OCI-LY1 (cell line): ENCODE data around the gene CMTM7.

Source experiments
- H2AFZ ChIP-seq: fragments of 200-600 bp; sonication (generic), shearing (Covaris generic); 2 replicates; pipeline ENCODE4 v1.6.0; 2014; ENCODE audit warnings: antibody characterized with exemption, mild to moderate bottlenecking, low read length
- H3F3A ChIP-seq: fragments of 200-600 bp; sonication (generic), shearing (Covaris generic); 2 replicates; pipeline ENCODE4 v1.6.0; 2014; ENCODE audit warnings: mild to moderate bottlenecking, antibody characterized with exemption, low read length, moderate library complexity; ENCODE audit not compliant: insufficient read depth
- H3K27ac ChIP-seq: fragments of 200-600 bp; sonication (generic); 2 replicates; pipeline ENCODE4 v1.5.1; 2014; ENCODE audit warnings: low read length, mixed run types, mild to moderate bottlenecking, low read depth; ENCODE audit not compliant: poor library complexity, severe bottlenecking
- H3K27me3 ChIP-seq: fragments of 200-600 bp; sonication (generic); 2 replicates; pipeline ENCODE4 v1.6.0; 2014; ENCODE audit warnings: antibody characterized with exemption, mild to moderate bottlenecking, low read length, moderate library complexity; ENCODE audit not compliant: insufficient read depth
- H3K36me3 ChIP-seq: fragments of 200-600 bp; sonication (generic); 2 replicates; pipeline ENCODE4 v1.6.1; 2014; ENCODE audit warnings: mild to moderate bottlenecking, antibody characterized with exemption, low read length, moderate library complexity, mixed read lengths; ENCODE audit not compliant: insufficient read depth
- H3K4me1 ChIP-seq: fragments of 200-600 bp; sonication (generic); 2 replicates; pipeline ENCODE4 v1.5.1; 2014; ENCODE audit warnings: mild to moderate bottlenecking, low read length, moderate library complexity; ENCODE audit not compliant: insufficient read depth, severe bottlenecking
- H3K4me2 ChIP-seq: fragments of 200-600 bp; sonication (generic), shearing (Covaris generic); 2 replicates; pipeline ENCODE4 v1.6.1; 2014; ENCODE audit warnings: low read length
- H3K4me3 ChIP-seq: fragments of 200-600 bp; sonication (generic); 2 replicates; pipeline ENCODE4 v1.5.1; 2014; ENCODE audit warnings: low read length, low read depth, mild to moderate bottlenecking, mixed read lengths; ENCODE audit not compliant: poor library complexity, severe bottlenecking
- H3K79me2 ChIP-seq: fragments of 200-600 bp; shearing (Covaris generic); 2 replicates; pipeline ENCODE4 v1.6.1; 2016; ENCODE audit warnings: mixed run types, low read length, mixed read lengths; ENCODE audit not compliant: insufficient read depth
- H3K9ac ChIP-seq: fragments of 200-600 bp; sonication (generic), shearing (Covaris generic); 2 replicates; pipeline ENCODE4 v1.6.1; 2014; ENCODE audit warnings: mild to moderate bottlenecking, low read length, mixed read lengths
- H3K9me2 ChIP-seq: fragments of 200-600 bp; sonication (generic), shearing (Covaris generic); 2 replicates; pipeline ENCODE4 v1.6.1; 2014; ENCODE audit warnings: low read depth, mild to moderate bottlenecking, low read length, mixed read lengths
- H3K9me3 ChIP-seq: fragments of 200-600 bp; shearing (Covaris generic); 2 replicates; pipeline ENCODE4 v1.6.1; 2014; ENCODE audit warnings: low read length, mixed read lengths
- H4K20me1 ChIP-seq: fragments of 200-600 bp; sonication (generic), shearing (Covaris generic); 2 replicates; pipeline ENCODE4 v1.6.0; 2016; ENCODE audit warnings: mild to moderate bottlenecking, low read length; ENCODE audit not compliant: insufficient read depth
- EZH2 ChIP-seq: fragments of 200-600 bp; sonication (generic), shearing (Covaris generic); IDR thresholded peaks from 2 replicates; pipeline ENCODE4 v1.8.0; 2017; ENCODE audit warnings: borderline replicate concordance, mixed run types, mild to moderate bottlenecking, antibody characterized with exemption, low read length, moderate library complexity, mixed read lengths
- TF ChIP-seq, protein P1 (sequence below): fragments of 200-600 bp; sonication (generic), shearing (Covaris generic); IDR thresholded peaks from 2 replicates; pipeline ENCODE4 v1.5.1; 2017; ENCODE audit warnings: mild to moderate bottlenecking, antibody characterized with exemption, low read length, moderate library complexity, mixed read lengths

CMTM7 gene

DNA sequence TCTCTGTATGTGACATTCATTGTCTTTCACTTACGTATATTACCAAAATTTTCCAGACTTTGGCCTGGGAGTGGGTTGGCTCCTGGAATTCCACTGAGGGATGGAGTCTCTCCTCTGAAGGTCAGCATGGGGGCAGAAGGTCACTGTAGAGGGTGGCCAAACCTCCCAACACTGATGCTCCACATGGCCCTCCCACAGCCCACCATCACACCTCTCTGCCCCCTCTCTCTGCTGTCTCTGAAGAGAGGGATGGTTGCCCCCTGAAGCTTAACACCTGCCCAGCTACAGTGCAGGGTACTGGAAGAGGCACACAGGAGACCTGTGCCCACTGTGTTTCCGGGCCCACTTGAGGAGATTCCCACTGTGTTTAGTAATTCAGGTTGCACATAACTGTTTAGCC, 58.8 kb downstream of the CMTM7 start:
- Histone ChIP-seq H3K9me2 (no peaks in the 10 kb centered on the region), H3K79me2 (no peaks in the 10 kb centered on the region), H3K27me3 (no peaks in the 10 kb centered on the region), H3K4me3 (no peak overlapping the region), H3K27ac (no peak overlapping the region), H3K4me1 (peaks cover 3% of the 10 kb centered on the region), H3K36me3 (peaks cover 6% of the 10 kb centered on the region; the same call in 1 of the 2 replicates), H4K20me1 (no peaks in the 10 kb centered on the region), H3K9me3 (no peaks in the 10 kb centered on the region), H3K4me2 (no peak overlapping the region), H3F3A (no peaks in the 10 kb centered on the region), H2AFZ (no peak overlapping the region), H3K9ac (no peak overlapping the region)
- TF ChIP-seq, protein P1, sequence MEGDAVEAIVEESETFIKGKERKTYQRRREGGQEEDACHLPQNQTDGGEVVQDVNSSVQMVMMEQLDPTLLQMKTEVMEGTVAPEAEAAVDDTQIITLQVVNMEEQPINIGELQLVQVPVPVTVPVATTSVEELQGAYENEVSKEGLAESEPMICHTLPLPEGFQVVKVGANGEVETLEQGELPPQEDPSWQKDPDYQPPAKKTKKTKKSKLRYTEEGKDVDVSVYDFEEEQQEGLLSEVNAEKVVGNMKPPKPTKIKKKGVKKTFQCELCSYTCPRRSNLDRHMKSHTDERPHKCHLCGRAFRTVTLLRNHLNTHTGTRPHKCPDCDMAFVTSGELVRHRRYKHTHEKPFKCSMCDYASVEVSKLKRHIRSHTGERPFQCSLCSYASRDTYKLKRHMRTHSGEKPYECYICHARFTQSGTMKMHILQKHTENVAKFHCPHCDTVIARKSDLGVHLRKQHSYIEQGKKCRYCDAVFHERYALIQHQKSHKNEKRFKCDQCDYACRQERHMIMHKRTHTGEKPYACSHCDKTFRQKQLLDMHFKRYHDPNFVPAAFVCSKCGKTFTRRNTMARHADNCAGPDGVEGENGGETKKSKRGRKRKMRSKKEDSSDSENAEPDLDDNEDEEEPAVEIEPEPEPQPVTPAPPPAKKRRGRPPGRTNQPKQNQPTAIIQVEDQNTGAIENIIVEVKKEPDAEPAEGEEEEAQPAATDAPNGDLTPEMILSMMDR = no peak
- no peak for TF ChIP-seq EZH2

DNA sequence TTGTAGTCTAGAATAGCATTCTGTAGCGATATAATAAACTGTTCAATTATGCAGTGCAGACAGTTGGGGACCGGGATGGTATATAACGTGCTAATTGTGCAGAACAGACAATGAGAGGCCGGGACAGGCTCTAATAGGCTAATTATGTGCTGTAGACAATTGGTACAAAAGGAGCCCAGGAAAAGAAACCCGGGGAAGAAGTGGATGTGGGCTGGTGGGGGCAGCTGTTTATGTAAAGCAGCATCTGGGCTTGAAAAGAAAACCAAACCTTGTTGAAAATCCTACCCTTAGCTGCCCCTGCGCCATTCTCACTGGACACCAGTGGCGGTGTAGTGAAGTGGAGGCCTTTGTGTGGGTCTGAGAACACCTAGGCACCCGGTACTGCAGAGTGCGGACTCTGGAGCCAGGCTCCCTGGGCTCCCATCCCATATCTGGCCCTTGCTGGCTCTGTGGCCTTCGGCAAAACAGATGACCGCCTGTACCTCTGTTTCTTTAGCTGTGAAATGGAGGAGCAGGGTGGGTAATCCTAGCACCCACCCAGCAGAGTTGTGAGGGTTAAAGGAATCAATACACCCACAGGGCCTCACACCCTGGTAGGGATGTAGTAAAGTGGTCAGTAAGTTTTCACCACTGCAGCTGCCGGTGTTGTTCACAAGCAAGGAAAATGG, 59.5 kb downstream of the CMTM7 start:
- H3K9ac ChIP-seq = no peak overlapping the region
- TF ChIP-seq, protein P1 = no peak
- TF ChIP-seq EZH2 = no peak
- no peaks in the 10 kb centered on the region for H3K9me3 ChIP-seq
- no peaks in the 10 kb centered on the region for H3K27me3 ChIP-seq
- no peaks in the 10 kb centered on the region; the same call in 1 of the 2 replicates for H3K36me3 ChIP-seq
- peaks cover 10% of the 10 kb centered on the region for H3K4me1 ChIP-seq
- H3K27ac ChIP-seq = no peak overlapping the region
- no peaks in the 10 kb centered on the region for H3K9me2 ChIP-seq
- H3K4me3 ChIP-seq = no peak overlapping the region
- no peaks in the 10 kb centered on the region for H3K79me2 ChIP-seq
- H3K4me2 ChIP-seq = no peak overlapping the region
- H2AFZ ChIP-seq = no peak overlapping the region
- H3F3A ChIP-seq = no peaks in the 10 kb centered on the region
- no peaks in the 10 kb centered on the region for H4K20me1 ChIP-seq

DNA sequence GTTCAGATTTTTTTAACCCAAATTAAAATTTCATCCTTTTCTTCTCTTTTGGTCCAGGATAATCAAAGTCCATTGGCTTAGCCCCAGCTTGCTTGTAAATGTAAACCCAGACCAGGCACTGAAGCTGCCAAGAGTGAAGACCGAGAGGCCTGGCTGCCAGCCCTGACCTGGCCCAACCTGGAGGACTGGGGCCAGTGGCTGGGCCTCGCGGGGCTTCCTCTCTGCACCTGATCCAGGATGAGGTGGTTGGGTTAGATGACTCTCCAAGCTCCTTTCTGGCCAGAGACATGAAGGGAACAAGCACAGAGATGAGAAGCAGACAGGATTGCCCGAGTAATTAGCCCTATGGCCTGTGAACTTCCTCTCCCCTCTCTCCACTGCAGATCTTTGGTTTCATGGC, 60.4 kb downstream of the CMTM7 start:
- Histone ChIP-seq H3K36me3 (no peaks in the 10 kb centered on the region; the same call in 1 of the 2 replicates), H3F3A (no peaks in the 10 kb centered on the region; the same call in 1 of the 2 replicates), H3K9me3 (no peaks in the 10 kb centered on the region), H3K27ac (no peak overlapping the region), H3K9me2 (no peaks in the 10 kb centered on the region), H2AFZ (no peak overlapping the region), H3K79me2 (no peaks in the 10 kb centered on the region), H3K9ac (no peak overlapping the region), H3K4me3 (no peak overlapping the region), H3K4me2 (no peak overlapping the region), H3K4me1 (peaks cover 18% of the 10 kb centered on the region), H4K20me1 (no peaks in the 10 kb centered on the region), H3K27me3 (no peaks in the 10 kb centered on the region)
- TF ChIP-seq, protein P1 = no peak
- no peak for TF ChIP-seq EZH2
